Stimulated activated memory B cell treated with anti-CD40 and anti-IgM and Interleukin-4, amounts not matched to agents 10 μg/mL and 1 μg/mL and 100 μg/mL, for 72 hours (primary cell): ENCODE results near the gene MAML2.

ENCODE experiments used
- ATAC-seq: fragments of 150-1000 bp; cut with Tn5 transposase; 2 replicates; pipeline ENCODE4 v1.10.0; 2021
- H3K27ac Mint-ChIP-seq: one replicate; pipeline ENCODE4 v1.8.0; 2022; ENCODE audit warnings: mild to moderate bottlenecking, mixed read lengths
- H3K27me3 Mint-ChIP-seq: one replicate; pipeline ENCODE4 v1.8.0; 2022; ENCODE audit warnings: mixed read lengths
- H3K36me3 Mint-ChIP-seq: one replicate; pipeline ENCODE4 v1.8.0; 2022; ENCODE audit warnings: mixed read lengths
- H3K4me1 Mint-ChIP-seq: one replicate; pipeline ENCODE4 v1.8.0; 2022; ENCODE audit warnings: mixed read lengths
- H3K4me3 Mint-ChIP-seq: one replicate; pipeline ENCODE4 v1.8.0; 2022; ENCODE audit warnings: mild to moderate bottlenecking, moderate library complexity, mixed read lengths
- H3K9me3 Mint-ChIP-seq: one replicate; pipeline ENCODE4 v1.8.0; 2022; ENCODE audit warnings: mixed read lengths

MAML2 gene

DNA sequence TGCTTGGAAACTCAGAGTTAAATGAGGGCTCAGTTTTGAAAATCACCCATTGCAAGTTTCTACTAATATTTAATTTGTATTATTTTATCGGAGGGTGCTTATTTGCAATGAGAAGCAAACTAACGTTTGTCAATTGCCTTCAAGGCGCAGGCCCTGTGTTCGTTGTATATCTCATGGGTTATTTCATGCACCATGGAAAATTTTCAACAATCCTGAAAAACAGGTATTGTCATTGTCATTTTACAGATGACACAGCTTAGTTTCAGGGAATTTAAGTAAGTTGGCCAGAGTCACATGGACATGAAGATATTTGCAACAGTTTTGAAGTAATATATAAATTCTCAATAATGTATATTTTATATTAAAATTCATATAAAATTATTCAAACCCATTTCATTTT, 261.4 kb downstream of the MAML2 start:
- Mint-ChIP-seq H3K36me3 (peaks cover 14% of the 10 kb centered on the region), H3K4me1 (peaks cover 30% of the 10 kb centered on the region), H3K27ac (no peak overlapping the region), H3K27me3 (no peaks in the 10 kb centered on the region), H3K4me3 (no peak overlapping the region), H3K9me3 (no peaks in the 10 kb centered on the region)
- no peak for ATAC-seq

GRCh38 chr11:96079691-96080090, 263.3 kb downstream of the MAML2 start:
- peak overlapping the region; percentile 72 for H3K27ac Mint-ChIP-seq
- H3K9me3 Mint-ChIP-seq, result no peaks in the 10 kb centered on the region
- peaks cover 48% of the 10 kb centered on the region for H3K4me1 Mint-ChIP-seq
- H3K27me3 Mint-ChIP-seq, result no peaks in the 10 kb centered on the region
- ATAC-seq, result no peak
- H3K4me3 Mint-ChIP-seq, result no peak overlapping the region
- peaks cover 14% of the 10 kb centered on the region for H3K36me3 Mint-ChIP-seq

DNA sequence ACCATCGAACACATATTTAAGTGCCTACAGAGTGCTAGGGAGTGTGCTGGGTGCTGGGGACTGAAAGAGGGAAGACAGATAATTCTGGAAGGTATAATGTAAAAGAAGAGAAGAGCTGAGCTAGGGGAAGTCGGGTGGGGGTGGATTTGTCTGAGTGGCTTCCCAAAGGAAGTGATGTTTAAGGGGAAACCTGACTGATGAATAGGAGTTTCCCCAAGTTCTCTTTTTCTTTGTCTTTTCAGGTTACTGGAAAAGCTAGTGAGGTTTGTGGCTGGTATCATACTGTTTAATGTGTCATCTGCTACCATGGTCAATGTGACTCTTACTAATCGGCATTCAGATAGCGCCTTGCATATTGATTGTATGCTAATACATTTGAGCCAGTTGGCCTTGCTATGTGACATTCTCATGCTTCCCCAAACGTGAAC, 267.4 kb downstream of the MAML2 start:
- H3K27me3 Mint-ChIP-seq, result no peaks in the 10 kb centered on the region
- ATAC-seq, result peak; percentile 94
- H3K4me3 Mint-ChIP-seq, result peak overlapping the region; percentile 30
- no peaks in the 10 kb centered on the region for H3K9me3 Mint-ChIP-seq
- H3K36me3 Mint-ChIP-seq, result peaks cover 26% of the 10 kb centered on the region
- peak overlapping the region; percentile 88 for H3K27ac Mint-ChIP-seq
- H3K4me1 Mint-ChIP-seq, result peaks cover 77% of the 10 kb centered on the region

DNA sequence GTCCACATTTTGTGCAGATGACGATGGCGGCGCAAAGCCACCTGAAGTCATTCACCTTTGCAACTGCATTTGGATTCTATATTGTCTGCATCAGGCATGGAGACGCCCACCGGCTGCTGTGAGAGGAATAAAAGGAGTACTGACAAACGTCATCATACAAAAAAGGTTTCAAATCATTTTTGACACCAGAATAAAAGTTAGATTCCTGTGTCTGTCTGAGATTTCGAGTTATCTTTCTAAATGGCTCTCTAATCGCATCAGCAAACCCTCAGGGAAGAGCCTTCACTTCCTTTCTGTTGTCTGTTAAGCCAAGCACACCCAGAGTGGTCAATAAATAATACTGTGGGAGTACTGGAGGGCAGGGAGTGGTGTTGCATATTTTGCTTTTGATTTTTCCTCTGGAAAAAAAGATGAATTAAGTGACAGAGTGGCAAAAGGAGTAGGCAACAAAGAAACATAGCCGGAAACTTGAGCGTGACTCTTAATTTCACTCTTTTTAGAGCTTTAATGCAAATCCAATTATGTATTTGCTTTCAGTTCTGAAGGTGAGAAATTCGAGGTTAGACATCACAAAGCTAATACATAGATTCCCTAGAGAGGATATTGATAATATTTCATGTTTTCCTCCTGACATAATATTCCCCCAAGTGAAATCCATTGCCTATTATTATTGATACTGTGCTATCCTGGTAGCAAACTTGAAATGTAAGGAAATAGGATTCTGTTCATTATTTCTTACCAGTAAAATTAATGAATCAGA, 268.3 kb downstream of the MAML2 start:
- Mint-ChIP-seq H3K4me1 (peaks cover 70% of the 10 kb centered on the region), H3K9me3 (no peaks in the 10 kb centered on the region), H3K4me3 (peak overlapping the region; percentile 30), H3K27me3 (no peaks in the 10 kb centered on the region), H3K36me3 (peaks cover 22% of the 10 kb centered on the region), H3K27ac (peak overlapping the region; percentile 88)
- ATAC-seq, result no peak

DNA sequence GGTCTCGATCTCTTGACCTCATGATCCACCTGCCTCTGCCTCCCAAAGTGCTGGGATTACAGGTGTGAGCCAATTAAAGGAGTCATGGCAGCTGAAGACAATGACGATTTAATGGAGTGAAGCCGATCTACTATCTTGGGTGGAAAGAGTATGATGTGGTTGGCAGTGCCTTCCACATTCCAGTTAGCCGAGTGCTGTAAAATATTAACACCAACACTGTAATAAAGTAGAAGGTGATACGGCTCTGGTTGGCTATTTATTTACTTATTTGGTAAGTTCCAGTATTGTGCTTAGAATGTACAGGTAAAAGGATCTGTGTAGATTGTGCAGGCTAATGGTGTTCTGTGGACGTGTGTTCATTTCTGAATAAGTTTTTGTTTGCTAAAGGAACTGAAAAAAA, 269.5 kb downstream of the MAML2 start:
- peaks cover 17% of the 10 kb centered on the region for H3K36me3 Mint-ChIP-seq
- H3K27me3 Mint-ChIP-seq, result no peaks in the 10 kb centered on the region
- H3K4me3 Mint-ChIP-seq, result no peak overlapping the region
- ATAC-seq, result no peak
- peak overlapping the region; percentile 88 for H3K27ac Mint-ChIP-seq
- peaks cover 74% of the 10 kb centered on the region for H3K4me1 Mint-ChIP-seq
- no peaks in the 10 kb centered on the region for H3K9me3 Mint-ChIP-seq

DNA sequence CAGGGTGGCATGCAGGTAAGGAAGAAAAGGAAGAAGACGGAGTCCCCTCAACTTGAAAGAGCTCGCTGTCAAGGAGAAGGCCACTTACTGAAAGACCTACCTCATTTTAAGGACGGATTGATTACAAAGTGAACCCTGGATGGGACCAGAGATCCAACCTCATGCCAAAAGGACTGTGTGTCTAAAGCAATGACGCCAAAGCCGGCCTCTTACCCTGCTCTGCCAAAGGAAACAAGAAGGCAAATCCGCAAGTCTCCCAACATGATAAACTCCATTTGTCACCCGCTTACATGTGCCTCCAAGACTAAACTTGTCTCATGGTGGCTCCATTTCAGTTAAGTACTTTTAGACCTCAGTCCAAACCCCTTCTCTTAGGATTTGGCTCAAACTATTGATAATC, 270.4 kb downstream of the MAML2 start:
- Mint-ChIP-seq H3K36me3 (peaks cover 12% of the 10 kb centered on the region), H3K9me3 (no peaks in the 10 kb centered on the region), H3K4me3 (no peak overlapping the region), H3K4me1 (peaks cover 76% of the 10 kb centered on the region), H3K27ac (peak overlapping the region; percentile 18), H3K27me3 (no peaks in the 10 kb centered on the region)
- no peak for ATAC-seq

DNA sequence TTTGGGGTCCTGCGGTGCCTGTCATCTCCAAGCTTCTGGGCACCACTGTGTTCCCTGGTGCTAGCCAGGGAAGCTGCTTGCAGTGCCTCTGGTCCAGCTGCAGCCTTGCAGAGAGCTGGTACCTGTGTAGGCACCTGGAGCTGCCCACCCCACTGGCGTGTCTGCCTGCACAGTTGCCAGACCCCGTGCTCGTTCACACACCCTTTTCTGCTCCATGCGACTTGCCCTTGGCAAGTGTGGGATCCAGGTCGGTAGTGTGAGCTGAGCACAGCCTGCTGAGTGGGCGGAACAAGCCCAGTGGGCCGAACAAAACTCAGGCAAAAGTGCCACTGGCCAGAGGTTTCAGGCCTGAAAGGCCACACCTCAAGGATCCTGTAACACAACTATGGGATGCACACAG, 272.5 kb downstream of the MAML2 start:
- peak overlapping the region; percentile 8 for H3K27ac Mint-ChIP-seq
- peaks cover 67% of the 10 kb centered on the region for H3K4me1 Mint-ChIP-seq

GRCh38 chr11:96067160-96067559, 275.8 kb downstream of the MAML2 start:
- ATAC-seq, result no peak
- Mint-ChIP-seq H3K4me3 (no peak overlapping the region), H3K9me3 (no peaks in the 10 kb centered on the region), H3K4me1 (peaks cover 52% of the 10 kb centered on the region), H3K36me3 (peaks cover 17% of the 10 kb centered on the region), H3K27me3 (no peaks in the 10 kb centered on the region), H3K27ac (peak overlapping the region; percentile 86)

More for the DNA sequence above, 272.5 kb downstream of the MAML2 start:
- peaks cover 17% of the 10 kb centered on the region for H3K36me3 Mint-ChIP-seq
- no peak for ATAC-seq
- no peaks in the 10 kb centered on the region for H3K9me3 Mint-ChIP-seq
- H3K4me3 Mint-ChIP-seq, result no peak overlapping the region
- H3K27me3 Mint-ChIP-seq, result no peaks in the 10 kb centered on the region

DNA sequence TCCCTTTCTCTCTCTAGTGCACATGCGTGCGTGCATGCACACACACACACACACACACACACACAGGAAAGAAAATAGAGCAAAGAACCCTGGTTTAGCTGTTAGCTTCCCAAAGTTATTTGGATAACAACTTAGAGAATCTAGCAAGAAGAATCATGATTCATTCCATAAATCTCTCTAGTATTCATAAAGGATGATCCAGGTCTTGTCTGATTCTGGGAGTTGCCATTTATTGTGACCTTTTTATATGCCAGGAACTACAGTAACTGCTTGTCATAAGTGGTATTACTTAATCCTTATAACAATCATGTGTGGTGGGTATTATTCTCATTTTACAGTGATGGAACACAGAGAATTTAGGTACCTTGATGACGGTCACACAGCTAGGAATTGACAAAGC, 277.6 kb downstream of the MAML2 start:
- Mint-ChIP-seq H3K27me3 (no peaks in the 10 kb centered on the region), H3K4me1 (peaks cover 47% of the 10 kb centered on the region), H3K36me3 (peaks cover 5% of the 10 kb centered on the region), H3K4me3 (no peak overlapping the region), H3K9me3 (no peaks in the 10 kb centered on the region), H3K27ac (no peak overlapping the region)
- no peak for ATAC-seq

- no peak overlapping the region for H3K4me3 Mint-ChIP-seq
- H3K27ac Mint-ChIP-seq, result no peak overlapping the region
- no peak for ATAC-seq
- peaks cover 41% of the 10 kb centered on the region for H3K4me1 Mint-ChIP-seq
- no peaks in the 10 kb centered on the region for H3K9me3 Mint-ChIP-seq
- peaks cover 14% of the 10 kb centered on the region for H3K36me3 Mint-ChIP-seq
- H3K27me3 Mint-ChIP-seq, result no peaks in the 10 kb centered on the region
These were observed 279.1 kb downstream of the MAML2 start for GRCh38 chr11:96063886-96064285.

- Mint-ChIP-seq H3K4me3 (no peak overlapping the region), H3K36me3 (peaks cover 14% of the 10 kb centered on the region), H3K4me1 (peaks cover 33% of the 10 kb centered on the region), H3K9me3 (no peaks in the 10 kb centered on the region), H3K27me3 (no peaks in the 10 kb centered on the region), H3K27ac (peak overlapping the region; percentile 62)
- ATAC-seq, result no peak
These were observed 279.9 kb downstream of the MAML2 start for GRCh38 chr11:96063053-96063452.

- Mint-ChIP-seq H3K4me1 (peaks cover 24% of the 10 kb centered on the region), H3K27ac (peak overlapping the region; percentile 62), H3K36me3 (peaks cover 18% of the 10 kb centered on the region), H3K4me3 (no peak overlapping the region), H3K9me3 (no peaks in the 10 kb centered on the region), H3K27me3 (no peaks in the 10 kb centered on the region)
- peak; percentile 72 for ATAC-seq
These were observed 280.9 kb downstream of the MAML2 start for GRCh38 chr11:96062134-96062533.

DNA sequence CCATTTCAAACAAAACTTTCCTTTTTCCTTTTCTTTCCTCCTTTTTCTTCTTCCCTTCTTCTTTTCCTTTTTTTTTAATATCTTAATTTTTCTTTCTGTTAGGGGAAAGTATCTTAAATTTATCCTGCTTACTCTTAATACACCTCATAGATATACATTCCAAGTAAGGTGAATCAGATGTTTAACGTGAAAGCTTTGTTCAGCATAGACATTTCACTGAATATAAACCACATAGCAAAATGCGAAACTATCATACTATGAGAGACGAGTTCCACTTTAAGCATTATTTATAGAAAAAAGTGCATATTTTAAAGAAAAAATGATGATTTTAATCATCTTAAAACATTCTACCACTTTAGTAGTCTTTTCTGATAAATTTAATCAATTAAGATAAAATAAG, 281.3 kb downstream of the MAML2 start:
- Mint-ChIP-seq H3K27me3 (no peaks in the 10 kb centered on the region), H3K4me3 (no peak overlapping the region), H3K27ac (no peak overlapping the region), H3K36me3 (peaks cover 18% of the 10 kb centered on the region), H3K9me3 (no peaks in the 10 kb centered on the region), H3K4me1 (peaks cover 20% of the 10 kb centered on the region)
- no peak for ATAC-seq

DNA sequence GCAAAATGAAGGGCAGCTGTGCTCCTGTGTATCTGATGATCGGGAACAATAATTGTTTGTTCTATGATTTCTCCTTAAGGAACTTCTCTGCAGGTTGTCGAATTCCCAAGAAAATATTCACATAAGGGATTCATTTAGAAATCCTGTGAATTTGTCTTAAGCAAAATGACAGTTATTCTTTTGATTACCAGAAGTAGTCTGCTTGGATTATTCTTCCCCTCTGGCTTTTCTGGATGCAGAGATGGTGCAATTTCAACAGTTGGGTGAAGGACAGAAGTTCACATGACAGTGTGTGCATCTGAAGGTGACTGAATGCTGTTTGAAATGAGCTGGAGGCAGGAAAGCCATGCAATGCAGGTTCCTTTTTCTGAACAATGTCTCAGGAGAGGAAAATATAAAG, 281.9 kb downstream of the MAML2 start:
- ATAC-seq, result no peak
- H3K4me3 Mint-ChIP-seq, result no peak overlapping the region
- H3K4me1 Mint-ChIP-seq, result peaks cover 16% of the 10 kb centered on the region
- H3K36me3 Mint-ChIP-seq, result peaks cover 15% of the 10 kb centered on the region
- H3K27ac Mint-ChIP-seq, result no peak overlapping the region
- H3K27me3 Mint-ChIP-seq, result no peaks in the 10 kb centered on the region
- H3K9me3 Mint-ChIP-seq, result no peaks in the 10 kb centered on the region

- Mint-ChIP-seq H3K27ac (peak overlapping the region; percentile 0), H3K9me3 (no peaks in the 10 kb centered on the region), H3K27me3 (no peaks in the 10 kb centered on the region), H3K4me3 (no peak overlapping the region), H3K36me3 (peaks cover 24% of the 10 kb centered on the region), H3K4me1 (peaks cover 40% of the 10 kb centered on the region)
- ATAC-seq, result no peak
These were observed 285.5 kb downstream of the MAML2 start for GRCh38 chr11:96057502-96057901.

GRCh38 chr11:96056576-96056975, 286.4 kb downstream of the MAML2 start:
- Mint-ChIP-seq H3K4me3 (no peak overlapping the region), H3K27ac (no peak overlapping the region), H3K9me3 (no peaks in the 10 kb centered on the region), H3K36me3 (peaks cover 25% of the 10 kb centered on the region), H3K27me3 (no peaks in the 10 kb centered on the region), H3K4me1 (peaks cover 35% of the 10 kb centered on the region)
- no peak for ATAC-seq
